HL-60/S4 treated with retinoic acid at 250 ng/mL for 4 days and 3 days (cell line): ENCODE measurements around the gene THADA.

Experiments used
- in situ Hi-C: fragments of 300-500 bp; cut with MboI; formaldehyde crosslinking; loops from 2 replicates; pipeline ENCODE4 v1.7.0; 2022; ENCODE audit warnings: low sequenced_read_pairs

Gene THADA

DNA sequence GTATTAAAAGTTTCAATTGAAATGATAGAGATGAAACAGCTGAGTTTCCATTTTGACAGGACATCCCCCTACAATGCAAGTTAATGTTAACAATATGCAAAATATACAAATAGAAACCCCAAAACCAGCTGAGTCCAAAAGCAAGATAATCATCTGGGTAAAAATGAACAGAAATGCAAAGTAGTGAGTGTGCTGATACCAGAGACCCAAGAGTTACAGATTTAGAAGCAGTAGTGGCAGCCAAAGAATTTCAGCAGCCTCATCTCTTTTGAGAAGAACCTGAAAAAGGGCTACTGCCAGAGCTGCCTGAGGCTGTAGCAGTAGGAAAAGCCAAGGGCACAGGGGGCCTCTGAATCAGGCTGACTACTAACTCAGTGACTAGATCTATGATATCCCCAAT is 82.6 kb downstream of the THADA start:
- in situ Hi-C loops = no loop called here

DNA sequence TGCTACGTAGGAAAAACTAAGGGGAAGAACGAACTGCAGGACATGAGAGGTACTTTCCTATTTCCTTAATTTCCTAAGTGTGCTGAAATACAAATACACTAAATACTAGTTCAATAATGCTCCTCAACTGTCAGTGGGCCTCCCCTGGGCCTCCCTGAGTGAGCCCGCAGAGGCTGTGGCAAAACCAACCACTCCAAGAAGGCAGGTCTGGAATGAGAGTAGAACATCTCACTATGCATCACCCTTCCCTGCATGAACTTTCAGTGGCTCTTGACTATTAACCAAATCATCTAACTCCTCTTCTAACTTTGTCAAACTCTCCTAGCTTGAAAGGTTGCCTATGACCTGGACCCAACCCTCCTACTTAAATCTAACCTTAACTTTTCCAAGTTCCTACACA is 84.6 kb downstream of the THADA start:
- in situ Hi-C loops = no loop called here

DNA sequence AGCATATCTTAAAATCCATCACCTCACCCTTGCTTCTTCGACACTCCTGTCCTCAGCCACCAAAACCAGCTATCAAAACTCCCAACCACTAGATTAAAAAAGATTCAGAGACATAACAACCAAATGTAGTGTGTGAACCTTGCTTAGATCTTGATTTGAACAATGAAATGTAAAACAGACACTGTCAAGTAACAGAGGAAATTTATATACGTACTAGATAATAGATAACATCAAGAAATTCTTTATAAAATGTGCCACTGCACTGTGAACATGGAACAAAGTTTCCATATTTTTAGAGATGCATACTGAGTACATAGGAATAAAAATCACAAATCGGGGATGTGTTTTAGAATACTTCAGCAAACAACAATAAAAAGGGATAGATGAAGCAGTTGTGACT is 86.0 kb downstream of the THADA start:
- in situ Hi-C loops = no loop called here

DNA sequence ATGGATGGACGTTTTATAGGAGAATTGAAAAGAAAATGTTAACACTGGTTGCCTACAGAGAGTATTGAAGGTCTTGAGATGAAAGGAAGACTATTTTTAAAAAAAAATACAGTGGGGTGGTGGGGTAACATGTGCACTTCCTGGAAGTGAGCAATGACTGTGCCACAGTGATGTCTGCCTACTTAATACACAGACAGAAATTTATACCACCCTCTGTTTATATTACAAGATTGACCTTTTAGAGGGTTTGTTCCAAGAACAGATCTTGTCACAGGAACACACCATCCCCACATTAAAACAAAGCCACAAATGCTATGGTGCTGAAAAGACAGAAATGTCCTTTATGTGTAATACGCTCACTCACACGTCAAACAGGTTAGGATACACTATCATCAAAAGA is 87.6 kb downstream of the THADA start:
- in situ Hi-C loops = no loop called here

DNA sequence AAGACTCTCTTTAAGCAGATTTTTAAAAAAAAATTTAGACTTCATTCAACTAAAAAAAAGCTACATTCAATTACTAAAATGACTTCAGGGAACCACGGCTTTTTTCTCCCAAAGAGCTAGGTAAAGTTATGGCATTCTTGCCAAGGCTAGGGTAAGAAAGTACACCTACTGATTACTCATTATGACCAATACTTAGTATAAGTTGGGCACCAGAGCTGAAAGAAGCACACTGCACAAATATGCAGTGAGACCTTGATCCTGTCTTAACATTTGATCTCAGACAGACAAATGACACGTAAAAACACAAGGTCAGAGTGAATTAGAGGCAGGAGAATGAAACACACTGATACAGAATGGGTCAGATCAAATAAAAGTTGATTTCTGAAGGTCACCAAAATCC is 88.7 kb downstream of the THADA start:
- in situ Hi-C loops = no loop called here

DNA sequence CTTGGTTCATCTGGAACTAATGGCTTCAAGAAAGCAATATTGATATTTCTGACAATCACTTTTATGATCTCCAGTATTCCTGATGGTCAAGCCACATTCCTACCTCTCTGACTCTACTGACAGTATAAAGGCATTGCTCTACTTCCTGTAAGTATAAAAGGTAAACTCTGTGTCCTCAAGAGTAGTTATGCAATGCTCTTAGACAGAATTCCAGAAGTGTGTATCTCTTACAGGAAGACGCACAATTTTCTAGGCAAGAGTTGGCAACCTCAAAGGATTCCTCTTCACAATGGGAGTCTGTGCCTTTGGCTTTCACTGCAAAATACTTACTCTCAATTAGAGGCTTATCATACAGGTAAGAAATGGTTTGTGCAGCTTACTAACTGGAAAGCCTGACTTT is 100.1 kb downstream of the THADA start:
- in situ Hi-C loops = loop anchor here (10.0 kb wide), 1 partner anchor 661 kb away; no protein-coding TSS in a partner anchor

DNA sequence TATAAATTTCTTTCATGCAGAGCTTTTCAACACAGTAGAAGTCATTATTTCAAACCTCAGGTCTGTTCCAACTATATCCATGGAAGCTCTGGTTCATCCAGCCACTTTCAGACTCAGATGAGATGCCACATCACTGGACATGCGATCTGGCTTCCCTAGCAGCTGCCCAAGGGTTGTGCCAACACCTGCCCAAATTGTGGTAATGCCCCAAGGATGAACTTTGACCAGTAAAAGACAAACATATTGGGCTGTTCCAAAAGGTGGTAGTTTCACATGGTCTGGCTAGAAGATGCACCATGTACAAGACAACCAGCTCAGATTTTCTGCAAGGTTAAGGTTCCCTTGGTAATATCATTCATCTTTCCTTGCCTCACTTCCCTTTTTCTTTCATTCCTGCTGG is 101.9 kb downstream of the THADA start:
- in situ Hi-C loops = loop anchor here (10.0 kb wide), 1 partner anchor 659 kb away; no protein-coding TSS in a partner anchor

DNA sequence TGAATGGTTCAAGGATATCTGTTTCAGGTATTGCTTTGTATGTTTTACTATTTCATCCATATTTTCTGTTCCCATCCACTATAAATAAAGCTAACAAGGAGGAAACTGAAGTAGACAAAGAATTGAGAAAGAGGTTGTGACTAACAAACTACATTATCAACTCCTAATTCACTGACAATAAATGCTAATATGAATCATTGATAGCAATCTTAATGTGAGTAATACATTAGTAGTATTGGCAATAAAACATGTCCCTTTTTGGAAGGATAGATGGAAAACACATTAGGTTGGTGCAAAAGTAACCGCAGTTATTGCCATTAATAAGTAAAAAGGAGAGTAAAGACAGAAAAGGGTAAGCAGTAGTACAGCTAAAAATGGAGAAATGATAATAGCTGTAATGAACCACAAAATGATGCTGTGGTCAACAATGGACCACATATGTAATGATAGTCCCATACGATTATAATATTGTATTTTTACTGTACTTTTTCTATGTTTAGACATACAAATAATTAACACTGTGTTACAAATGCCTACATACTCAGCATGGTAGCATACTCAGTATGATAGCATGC is 104.7 kb downstream of the THADA start:
- in situ Hi-C loops = loop anchor here (10.0 kb wide), 1 partner anchor 656 kb away; no protein-coding TSS in a partner anchor

DNA sequence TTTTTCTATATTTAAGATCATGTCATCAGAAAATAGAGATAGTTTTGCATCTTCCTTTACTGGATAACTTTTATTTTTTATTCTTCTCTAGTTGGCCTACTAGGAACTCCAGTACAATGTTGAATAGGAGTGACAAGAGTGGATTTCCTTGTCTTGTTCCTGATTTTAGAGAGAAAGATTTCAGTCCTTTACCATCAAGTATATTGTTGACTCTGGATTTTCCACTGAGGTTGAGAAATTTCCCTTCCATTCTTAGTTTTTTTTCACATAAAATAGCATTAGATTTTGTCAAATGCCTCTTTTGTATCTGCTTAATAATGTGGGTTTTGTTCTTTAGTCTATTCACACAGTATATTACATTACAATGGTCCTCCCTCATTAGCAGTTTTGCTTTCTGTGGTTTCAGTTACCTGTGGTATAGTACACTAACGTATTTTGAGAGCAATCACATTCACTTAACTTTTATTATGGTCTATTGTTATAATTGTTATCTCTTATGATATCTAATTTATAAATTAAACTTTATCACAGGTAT is 105.5 kb downstream of the THADA start:
- in situ Hi-C loops = loop anchor here (10.0 kb wide), 1 partner anchor 656 kb away; no protein-coding TSS in a partner anchor

DNA sequence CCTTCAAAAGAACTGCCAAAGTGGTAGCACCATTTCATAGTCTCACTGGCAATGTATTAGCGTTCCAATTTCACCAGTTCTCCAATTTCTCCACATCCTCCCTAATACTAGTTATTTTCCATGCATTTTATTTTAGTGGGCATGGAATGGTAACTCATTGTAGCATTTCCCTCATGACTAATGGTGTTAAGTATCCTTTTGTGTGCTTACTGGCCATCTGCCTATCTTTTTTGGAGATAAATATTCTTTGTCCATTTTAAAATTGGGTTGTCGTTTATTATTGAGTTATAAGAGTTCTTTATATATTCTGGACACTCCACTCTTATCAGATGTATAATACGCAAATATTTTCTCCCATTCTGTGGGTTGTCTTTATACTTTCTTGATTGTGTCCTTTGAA is 107.1 kb downstream of the THADA start:
- in situ Hi-C loops = loop anchor here (10.0 kb wide), 2 partner anchors 534 to 634 kb away; no protein-coding TSS in a partner anchor

DNA sequence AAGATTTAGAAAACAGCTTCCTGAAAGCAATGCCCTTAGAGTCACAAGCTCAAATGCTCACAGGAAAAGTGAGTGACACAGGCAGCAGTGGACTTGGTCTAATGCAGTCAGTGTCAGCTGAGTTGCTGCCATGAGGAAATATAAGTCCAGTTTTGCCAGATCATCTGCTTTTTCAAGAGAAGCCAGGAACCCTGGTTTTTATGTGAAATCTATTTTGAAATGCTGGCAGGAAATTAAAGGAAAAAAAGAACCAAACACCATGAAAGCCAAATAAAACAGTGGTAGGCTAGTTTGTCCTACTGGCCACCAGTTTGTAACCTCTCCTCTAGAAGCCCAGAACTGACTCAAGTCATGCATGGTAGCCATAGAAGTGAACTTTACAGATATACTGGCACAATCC is 109.2 kb downstream of the THADA start:
- in situ Hi-C loops = loop anchor here (10.0 kb wide), 2 partner anchors 532 to 632 kb away; no protein-coding TSS in a partner anchor

DNA sequence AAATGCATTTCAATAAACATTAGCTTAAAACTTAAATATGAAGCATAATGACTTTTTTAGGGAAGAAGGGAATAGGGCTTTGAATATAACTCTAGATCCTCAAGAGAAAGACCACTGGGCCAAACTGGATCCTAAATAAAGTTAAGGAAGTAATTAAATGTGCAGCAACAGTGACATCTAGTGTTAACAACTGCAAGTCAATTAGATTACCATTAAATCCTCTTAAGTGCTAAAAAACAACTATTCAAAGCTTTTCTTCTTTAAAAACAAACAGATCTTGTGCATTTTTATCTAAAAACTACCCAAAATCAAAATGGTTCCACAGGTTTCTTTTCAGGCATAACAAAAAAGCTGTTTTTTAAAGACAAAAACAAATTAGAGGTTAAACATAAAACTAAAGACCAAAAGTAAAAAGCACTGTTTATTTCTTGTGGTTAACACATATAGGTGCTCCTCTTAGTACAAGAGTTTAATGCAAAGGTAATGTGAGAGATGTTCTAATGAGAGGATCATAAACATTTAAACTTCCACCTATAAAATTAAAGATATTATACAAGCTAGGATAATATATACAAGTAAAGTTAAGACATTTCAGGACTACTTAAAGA is 111.4 kb downstream of the THADA start:
- in situ Hi-C loops = loop anchor here (10.0 kb wide), 2 partner anchors 530 to 630 kb away; no protein-coding TSS in a partner anchor

DNA sequence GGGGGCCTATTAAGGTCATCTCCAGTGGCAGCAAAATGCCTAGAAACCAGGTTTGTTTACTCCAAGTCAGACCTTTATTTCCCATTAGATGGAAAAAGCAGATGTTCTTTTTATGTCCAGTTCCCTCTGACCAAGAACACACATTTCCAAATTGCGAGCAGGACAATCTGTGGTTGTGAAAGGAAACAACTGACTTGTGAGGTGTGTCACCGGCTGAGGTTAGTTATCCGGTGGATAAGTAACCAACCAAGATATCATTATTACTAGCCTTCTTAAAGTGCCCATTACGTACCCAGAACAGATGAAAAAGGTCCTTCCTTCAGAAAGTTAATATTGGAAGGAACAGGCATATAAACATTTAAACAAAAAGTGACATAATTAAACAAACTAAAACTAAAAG is 112.9 kb downstream of the THADA start:
- in situ Hi-C loops = loop anchor here (10.0 kb wide), 2 partner anchors 528 to 628 kb away; no protein-coding TSS in a partner anchor

DNA sequence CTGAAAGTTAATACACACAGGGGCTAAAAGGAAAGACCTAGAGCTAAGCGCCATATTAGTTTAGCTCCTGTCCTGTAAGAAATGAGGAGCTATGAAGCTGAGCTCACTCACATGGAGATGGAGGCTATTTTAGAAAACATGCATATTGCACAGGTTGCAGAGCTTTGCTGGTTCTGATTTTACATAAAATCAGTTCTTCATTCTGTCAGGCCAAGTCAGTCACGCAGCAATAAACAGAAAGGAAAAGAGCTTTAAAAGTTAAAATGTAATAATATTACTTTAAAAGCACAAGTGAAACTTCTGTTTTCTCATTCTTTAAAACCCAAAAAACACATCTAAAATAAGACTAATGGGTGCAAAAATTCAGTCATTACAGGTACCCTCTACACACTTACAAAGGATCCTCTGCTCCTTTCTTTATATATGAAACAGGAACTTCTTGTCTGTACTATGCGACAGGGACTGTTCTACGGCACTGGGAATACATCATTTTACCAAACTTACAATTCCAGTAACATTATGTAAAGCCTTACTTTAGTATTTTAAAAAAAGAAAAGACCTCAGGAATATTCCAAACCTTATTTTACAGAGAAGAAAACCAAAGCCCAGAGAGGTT is 113.8 kb downstream of the THADA start:
- in situ Hi-C loops = loop anchor here (10.0 kb wide), 2 partner anchors 527 to 627 kb away; no protein-coding TSS in a partner anchor

DNA sequence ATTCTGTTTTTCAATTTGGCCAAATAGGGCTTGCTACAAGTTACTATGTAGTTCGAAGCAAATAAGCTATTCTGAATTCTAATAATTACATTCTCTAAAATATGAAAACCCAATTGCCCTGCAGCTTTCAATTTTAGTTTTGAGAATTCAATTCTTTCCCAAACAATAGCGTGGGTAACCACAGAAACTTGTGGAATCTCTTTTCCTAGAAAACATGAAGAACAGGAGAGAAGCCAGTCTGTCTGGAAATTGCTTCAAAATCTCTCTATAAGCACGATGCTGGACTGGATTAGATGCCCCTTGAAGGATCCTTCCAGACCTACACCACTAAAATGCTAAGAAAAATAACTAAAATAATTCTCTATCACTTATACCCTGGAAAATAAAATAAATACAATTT is 115.0 kb downstream of the THADA start:
- in situ Hi-C loops = loop anchor here (10.0 kb wide), 2 partner anchors 526 to 626 kb away; no protein-coding TSS in a partner anchor

DNA sequence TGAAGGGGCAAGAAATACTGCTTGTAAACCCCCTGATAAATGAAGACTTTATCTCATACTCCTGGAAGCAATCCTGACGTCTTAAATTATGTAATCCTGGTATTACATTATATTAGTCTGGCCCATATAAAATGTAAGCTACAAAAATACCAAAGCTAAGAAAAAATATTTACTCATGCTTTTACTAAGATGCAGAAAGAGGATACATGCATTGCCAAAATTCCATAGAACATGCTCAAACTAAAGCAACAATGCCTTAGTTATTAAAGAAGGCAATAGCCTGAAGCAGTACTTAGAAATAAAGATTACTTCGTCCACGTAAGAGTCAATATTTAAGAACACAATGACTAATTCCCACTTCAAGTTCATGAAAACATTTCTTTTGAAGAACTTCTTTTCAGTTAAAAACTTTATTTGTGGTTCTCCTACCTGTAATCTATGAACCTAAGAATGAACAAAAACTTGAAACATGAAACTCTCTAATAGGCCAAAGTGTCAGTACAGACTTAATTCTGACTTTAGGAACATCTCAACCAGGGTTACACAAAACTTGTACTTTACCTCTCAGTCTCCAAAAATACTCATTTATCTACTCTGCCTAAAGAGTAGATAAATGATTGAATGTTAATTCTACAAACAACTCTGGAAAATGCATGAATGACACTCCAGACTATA is 117.3 kb downstream of the THADA start:
- in situ Hi-C loops = no loop called here

DNA sequence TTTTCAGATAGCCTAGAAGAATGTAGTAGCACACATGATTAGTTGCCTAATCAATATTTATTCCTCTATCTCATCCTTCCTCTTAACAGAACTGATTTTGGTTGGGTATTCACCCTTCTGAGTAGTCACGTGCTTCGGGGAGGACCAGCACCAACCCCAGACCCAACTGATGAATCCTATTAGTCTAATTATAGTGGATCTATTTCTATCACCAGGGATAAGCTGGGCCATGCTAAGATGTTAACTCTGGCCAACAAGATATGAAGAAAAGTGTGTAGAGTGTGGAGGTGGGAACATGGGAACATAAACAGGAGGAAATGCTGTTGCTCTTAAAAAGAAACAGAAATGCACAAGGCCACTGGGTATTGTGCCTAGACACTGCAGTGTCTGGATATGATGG is 119.9 kb downstream of the THADA start:
- in situ Hi-C loops = no loop called here

DNA sequence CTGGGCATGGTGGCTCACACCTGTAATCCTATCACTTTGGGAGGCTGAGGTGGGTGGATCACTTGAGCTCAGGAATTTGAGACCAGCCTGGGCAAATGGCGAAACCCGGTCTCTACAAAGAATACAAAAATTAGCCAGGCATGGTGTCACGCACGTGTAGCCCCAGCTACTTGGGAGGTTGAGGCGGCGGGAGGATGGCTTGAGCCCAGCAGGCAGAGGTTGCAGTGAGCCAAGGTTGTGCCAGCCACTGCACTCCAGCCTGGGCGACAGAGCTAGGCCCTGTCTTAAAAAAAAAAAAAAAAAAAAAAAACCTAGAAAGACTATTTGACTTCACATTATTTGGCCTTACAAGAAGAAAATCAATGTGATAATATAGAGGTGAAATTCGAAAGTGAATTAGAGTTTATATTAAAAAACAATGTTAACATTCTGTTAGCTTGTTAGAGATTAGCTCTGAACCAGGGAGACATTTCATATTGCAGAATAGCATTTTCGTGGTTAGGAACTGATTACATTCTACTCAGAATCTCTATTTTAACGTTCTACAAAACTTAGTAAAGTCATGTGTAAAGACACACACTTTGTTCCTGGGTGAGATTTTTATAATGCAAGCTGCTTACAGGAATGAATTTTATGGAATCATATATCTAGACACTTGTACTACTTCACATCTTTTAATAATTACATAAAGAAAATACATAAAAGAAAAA is 120.5 kb downstream of the THADA start:
- in situ Hi-C loops = no loop called here

DNA sequence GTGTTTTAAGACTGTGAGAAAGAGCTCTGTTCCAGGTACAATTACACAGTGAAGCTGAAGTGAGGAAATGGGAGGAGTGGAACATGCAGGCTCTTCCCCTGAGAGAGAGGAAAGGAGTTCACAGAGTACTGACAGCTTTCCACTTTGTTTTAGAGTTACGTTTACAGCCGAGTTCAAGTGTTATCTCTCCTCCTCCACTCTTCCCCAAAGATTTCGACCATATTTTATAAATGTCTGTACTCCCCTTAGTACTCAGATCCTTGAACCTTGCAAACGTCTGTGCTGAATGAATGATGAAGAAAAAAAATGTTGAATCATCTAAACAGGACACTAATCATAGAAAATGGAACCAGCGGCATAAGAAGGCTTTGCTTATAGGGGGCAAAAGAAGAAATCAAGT is 121.6 kb downstream of the THADA start:
- in situ Hi-C loops = no loop called here

DNA sequence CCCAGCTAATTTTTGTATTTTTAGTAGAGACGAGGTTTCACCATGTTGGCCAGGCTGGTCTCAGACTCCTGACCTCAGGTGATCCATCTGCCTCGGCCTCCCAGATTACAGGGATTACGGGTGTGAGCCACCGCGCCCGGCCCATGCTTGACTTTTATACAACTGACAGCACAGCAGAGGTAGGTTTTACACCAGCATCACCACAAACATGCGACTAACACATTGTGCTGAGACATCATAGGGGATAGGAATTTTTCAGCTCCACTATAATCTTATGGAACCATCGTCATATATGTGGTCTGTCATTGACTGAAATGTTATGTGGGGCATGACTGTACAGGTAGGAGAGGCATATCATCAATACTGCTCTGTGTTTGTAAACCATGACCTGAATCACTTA is 122.1 kb downstream of the THADA start:
- in situ Hi-C loops = no loop called here
